LNCaP clone FGC (cell line): Measurements from ENCODE around the gene MAP4.
A peak's percentile ranks its signal among the peaks of the same experiment; 100 is the strongest.

Experiments
- DNase-seq: peaks from one replicate; pipeline ENCODE4 v3.0.0-alpha.2; 2011; ENCODE audit warnings: low read depth
- H3K4me3 ChIP-seq: 2 replicates; pipeline ENCODE4 v1.5.1; 2011; ENCODE audit warnings: mild to moderate bottlenecking, low read depth, low read length, control low read depth
- TF ChIP-seq, protein P1 (sequence below): IDR thresholded peaks from 2 replicates; pipeline ENCODE4 v1.5.1; 2012; ENCODE audit warnings: mild to moderate bottlenecking; ENCODE audit not compliant: control insufficient read depth, insufficient read depth; ENCODE audit errors: extremely low read depth

MAP4 gene

DNA sequence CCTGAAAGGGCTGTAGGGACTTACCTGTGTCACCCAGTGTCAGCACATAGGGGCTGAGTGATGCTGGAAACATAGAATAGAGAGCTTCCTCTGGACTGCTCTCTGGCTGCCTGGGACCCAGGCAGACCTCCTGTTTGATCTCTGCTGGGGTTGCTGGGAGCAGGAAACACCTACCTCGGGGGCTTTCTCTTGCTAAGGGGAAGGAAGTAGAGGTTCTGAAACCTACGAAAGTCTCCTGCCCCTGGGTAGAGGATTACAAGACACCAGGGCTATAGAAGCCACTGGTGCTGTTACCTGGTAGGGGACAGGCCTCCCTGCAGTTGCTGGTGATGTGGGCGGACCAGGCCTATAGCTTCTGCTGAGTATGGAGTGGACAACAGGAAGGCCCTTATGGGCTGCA is 131.6 kb downstream of the MAP4 start:
- H3K4me3 ChIP-seq = no peak overlapping the region
- TF ChIP-seq, protein P1, sequence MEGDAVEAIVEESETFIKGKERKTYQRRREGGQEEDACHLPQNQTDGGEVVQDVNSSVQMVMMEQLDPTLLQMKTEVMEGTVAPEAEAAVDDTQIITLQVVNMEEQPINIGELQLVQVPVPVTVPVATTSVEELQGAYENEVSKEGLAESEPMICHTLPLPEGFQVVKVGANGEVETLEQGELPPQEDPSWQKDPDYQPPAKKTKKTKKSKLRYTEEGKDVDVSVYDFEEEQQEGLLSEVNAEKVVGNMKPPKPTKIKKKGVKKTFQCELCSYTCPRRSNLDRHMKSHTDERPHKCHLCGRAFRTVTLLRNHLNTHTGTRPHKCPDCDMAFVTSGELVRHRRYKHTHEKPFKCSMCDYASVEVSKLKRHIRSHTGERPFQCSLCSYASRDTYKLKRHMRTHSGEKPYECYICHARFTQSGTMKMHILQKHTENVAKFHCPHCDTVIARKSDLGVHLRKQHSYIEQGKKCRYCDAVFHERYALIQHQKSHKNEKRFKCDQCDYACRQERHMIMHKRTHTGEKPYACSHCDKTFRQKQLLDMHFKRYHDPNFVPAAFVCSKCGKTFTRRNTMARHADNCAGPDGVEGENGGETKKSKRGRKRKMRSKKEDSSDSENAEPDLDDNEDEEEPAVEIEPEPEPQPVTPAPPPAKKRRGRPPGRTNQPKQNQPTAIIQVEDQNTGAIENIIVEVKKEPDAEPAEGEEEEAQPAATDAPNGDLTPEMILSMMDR = no peak
- no peak for DNase-seq

DNA sequence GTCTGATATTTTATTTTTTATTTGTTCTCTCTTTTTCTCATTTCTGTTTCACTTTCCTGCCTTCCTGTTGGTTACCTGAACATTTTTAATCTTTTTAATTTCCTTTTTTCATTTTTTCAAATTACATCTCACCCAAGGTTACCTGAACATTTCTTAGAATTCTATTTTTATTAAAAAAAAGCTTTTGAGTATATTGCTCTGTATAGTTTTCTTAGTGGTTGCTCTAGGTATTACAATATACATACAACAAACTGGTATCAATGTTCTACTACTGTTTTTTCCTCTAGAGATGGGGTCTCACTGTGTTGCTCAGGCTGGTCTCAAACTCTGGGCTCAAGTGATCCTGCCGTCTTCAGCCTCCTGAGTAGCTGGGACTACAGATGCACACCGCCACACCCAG is 133.9 kb downstream of the MAP4 start:
- no peak overlapping the region for H3K4me3 ChIP-seq
- TF ChIP-seq, protein P1 = no peak
- no peak for DNase-seq

DNA sequence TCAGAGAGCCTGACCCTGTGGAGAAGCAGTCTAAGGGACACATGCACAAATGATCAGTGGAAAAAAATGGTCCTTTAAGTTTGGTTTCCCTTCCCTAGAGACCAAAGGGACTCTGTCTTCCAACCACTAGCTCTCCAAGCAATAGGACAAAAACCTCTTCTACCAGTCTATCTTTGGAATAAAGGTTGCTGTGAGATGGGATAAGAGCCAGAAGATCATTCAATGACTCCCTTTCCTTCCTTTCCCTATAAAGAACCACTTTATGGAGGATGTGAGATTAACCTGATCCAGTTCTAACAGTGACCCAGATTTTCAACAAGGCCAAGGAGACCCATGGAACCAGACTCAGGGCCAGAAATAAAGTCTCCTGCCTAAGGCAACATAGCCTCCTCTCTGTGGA is 138.5 kb downstream of the MAP4 start:
- DNase-seq = no peak
- TF ChIP-seq, protein P1 = no peak
- H3K4me3 ChIP-seq = no peak overlapping the region

DNA sequence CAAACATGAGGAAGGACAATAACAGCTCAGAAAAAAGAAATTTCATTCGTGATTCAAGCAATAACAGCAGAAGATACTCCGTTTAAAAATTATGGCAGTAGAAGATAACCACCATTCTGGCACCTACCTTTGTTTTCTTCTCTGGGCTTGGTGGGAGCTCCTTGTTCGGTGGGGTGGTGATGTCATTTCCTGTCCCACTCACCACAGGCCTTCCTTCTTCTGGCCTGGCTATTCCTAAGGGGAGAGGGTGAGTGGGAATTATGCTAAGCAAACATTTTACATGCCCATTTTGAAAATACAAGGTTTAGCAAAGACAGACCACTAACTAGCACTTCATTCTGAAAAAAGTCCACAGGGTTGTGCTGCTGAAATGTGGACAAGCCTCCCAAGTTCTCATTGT is 138.9 kb downstream of the MAP4 start:
- TF ChIP-seq, protein P1 = no peak
- no peak overlapping the region for H3K4me3 ChIP-seq
- no peak for DNase-seq

DNA sequence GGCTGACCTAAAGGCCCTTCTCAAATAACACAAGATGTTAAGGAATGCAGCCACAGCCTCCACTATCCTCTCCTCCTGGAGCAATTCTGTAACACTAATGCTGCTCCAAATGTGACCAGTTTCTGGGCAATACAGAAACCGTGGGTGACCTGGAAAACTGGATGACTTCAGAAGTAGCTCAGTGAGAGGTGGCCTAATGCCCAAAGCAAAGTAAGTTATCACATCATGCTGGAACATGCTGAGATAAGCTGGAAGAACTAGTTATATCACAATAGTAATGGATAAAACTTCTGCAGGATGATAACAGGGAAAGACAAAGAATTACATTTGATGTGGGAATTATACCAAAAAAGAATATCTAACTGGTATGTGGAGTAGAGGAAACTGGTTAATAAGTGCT is 141.3 kb downstream of the MAP4 start:
- TF ChIP-seq, protein P1 = no peak
- DNase-seq = peak; percentile 38
- H3K4me3 ChIP-seq = no peak overlapping the region

DNA sequence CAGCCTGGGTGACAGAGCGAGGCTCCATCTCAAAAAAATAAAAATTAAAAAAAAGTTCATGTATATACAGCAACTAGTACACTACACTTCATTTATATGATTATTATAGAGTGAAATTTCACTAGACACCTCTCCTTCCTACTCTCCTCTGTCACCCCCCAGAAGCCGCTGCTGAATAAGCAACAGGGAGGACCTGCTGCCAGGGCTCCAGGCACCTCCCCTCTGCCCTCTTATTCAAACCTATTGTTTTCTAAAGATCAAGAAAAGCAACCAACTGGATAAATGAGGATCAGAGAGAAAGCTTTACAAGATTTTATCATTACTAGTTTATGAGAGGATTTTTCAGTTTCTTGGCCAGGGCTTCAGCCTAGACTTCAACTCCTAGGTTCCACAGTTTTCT is 141.8 kb downstream of the MAP4 start:
- TF ChIP-seq, protein P1 = no peak
- DNase-seq = no peak
- no peak overlapping the region for H3K4me3 ChIP-seq

DNA sequence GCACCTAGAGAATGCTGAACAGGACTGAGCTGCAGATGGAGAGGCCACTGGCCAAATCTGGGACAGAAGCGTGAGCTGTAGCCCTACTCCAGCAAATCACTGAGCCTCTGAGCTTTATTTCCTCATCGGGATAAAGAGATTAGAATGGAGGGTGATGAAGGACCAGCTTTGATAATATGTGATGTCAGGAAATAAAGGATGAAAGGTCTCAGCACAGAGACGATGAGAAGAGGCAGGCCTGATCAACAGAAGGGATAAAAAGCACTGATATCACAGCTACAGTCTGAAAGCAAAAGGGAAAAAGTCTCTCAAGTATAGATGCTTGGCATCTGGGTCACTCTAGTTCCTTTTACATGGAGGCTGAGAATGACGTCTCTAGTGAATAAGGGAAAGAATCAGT is 143.3 kb downstream of the MAP4 start:
- TF ChIP-seq, protein P1 = no peak
- DNase-seq = no peak
- no peak overlapping the region for H3K4me3 ChIP-seq
